ENCODE measurements around the gene RBM12. TPM values are rescaled to one million over a fixed set of nuclear protein-coding genes. Genes with fewer than 3 reads are reported as not detected.

The RBM12 gene
- total and polyA plus RNA-seq, 2 donors (not counting 3 experiments of a cell fraction or from before 2014, with no cell fraction given): 98.0 to 121 TPM

DNA sequence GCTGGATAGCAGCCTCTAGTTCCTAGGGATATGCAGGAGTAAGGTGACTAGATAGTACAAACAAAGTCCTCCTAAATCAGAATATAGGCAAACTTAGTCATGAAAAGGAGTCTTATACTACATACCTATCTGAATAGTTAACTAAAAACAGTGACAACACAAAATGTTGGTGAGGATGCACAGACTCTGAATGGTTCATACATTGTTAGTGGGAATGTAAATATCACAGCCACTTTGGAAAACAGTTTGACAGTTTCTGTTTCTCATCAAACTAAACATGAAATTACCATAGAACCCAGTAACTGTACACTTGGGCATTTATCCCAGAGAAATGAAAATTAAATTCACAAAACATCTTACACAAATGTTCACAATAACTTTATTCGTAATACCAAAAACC is 17.3 kb upstream of the RBM12 start:
- H3K9me1 ChIP-seq (replicated peaks; ENCODE audit: control insufficient read depth, extremely low read depth, insufficient read depth, low read length): no peaks in the 10 kb centered on the region
- ChIA-PET CTCF (interaction anchor here (0.5 to 0.9 kb wide), 2 partner anchors 8 to 1033 kb away, joined by 3 to 4 read pairs; no protein-coding TSS in a partner anchor), POLR2A (no interaction called here)
- intact Hi-C loops (cut with micrococcal nuclease) (no loop called here), dilution Hi-C loops (cut with MboI; ENCODE audit: extremely low pct_ligation_motif_present, low sequenced_read_pairs) (no loop called here)
- H3K4me2 ChIP-seq (ENCODE audit: insufficient read depth, low read length): no peak overlapping the region
- no peak overlapping the region for H3K27ac ChIP-seq (ENCODE audit: insufficient read depth, low read depth, low read length)
- no peaks in the 10 kb centered on the region for H3K27me3 ChIP-seq (ENCODE audit: control insufficient read depth in 2 of 2, insufficient read depth in 2 of 2, low read length in 2 of 2)
- no peaks in the 10 kb centered on the region for H3K9me3 ChIP-seq (replicated peaks; ENCODE audit: control insufficient read depth, insufficient read depth, low read length)
- H4K20me1 ChIP-seq (replicated peaks; ENCODE audit: control insufficient read depth, extremely low read depth, insufficient read depth, low read length): no peaks in the 10 kb centered on the region
- no peak overlapping the region for H3K9ac ChIP-seq (replicated peaks; ENCODE audit: extremely low read depth, insufficient read depth, low read length)
- no peak for FAIRE-seq
- TF ChIP-seq JUN (IDR thresholded peaks at IDR 0.05; ENCODE audit: borderline replicate concordance, insufficient read depth, insufficient read length, low read depth) (no peak), POLR2A (IDR thresholded peaks at IDR 0.05; ENCODE audit: low read depth, low read length) (no peak), EZH2 (IDR thresholded peaks at IDR 0.05; ENCODE audit: borderline replicate concordance, low read depth, low read length, severe bottlenecking) (no peak), FOS (IDR thresholded peaks at IDR 0.05; ENCODE audit: borderline replicate concordance, insufficient read depth, low read length) (no peak), GATA2 (IDR thresholded peaks at IDR 0.05; ENCODE audit: insufficient read depth, insufficient read length, low read depth, low read length) (no peak), MYC (IDR thresholded peaks at IDR 0.05; ENCODE audit: low read depth, low read length) (no peak), POLR2AphosphoS5 (IDR thresholded peaks at IDR 0.05; ENCODE audit: insufficient read depth, low read depth, low read length) (no peak)
- TF ChIP-seq, protein P1, sequence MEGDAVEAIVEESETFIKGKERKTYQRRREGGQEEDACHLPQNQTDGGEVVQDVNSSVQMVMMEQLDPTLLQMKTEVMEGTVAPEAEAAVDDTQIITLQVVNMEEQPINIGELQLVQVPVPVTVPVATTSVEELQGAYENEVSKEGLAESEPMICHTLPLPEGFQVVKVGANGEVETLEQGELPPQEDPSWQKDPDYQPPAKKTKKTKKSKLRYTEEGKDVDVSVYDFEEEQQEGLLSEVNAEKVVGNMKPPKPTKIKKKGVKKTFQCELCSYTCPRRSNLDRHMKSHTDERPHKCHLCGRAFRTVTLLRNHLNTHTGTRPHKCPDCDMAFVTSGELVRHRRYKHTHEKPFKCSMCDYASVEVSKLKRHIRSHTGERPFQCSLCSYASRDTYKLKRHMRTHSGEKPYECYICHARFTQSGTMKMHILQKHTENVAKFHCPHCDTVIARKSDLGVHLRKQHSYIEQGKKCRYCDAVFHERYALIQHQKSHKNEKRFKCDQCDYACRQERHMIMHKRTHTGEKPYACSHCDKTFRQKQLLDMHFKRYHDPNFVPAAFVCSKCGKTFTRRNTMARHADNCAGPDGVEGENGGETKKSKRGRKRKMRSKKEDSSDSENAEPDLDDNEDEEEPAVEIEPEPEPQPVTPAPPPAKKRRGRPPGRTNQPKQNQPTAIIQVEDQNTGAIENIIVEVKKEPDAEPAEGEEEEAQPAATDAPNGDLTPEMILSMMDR (IDR thresholded peaks at IDR 0.05; ENCODE audit: extremely low read depth in 1 of 2, insufficient read depth in 1 of 2, low read depth in 1 of 2, low read length in 2 of 2): no peak
- TF ChIP-seq, protein P2, sequence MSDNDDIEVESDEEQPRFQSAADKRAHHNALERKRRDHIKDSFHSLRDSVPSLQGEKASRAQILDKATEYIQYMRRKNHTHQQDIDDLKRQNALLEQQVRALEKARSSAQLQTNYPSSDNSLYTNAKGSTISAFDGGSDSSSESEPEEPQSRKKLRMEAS (IDR thresholded peaks at IDR 0.05; ENCODE audit: insufficient read depth, insufficient read length): no peak
- peaks cover 0 to 2% of the 10 kb centered on the region in 2 experiments for H3K36me3 ChIP-seq (ENCODE audit: control insufficient read depth in 2 of 2, extremely low read depth in 1 of 2, insufficient read depth in 2 of 2, low read length in 2 of 2)
- no peaks in the 10 kb centered on the region for H3K4me1 ChIP-seq (ENCODE audit: control insufficient read depth, extremely low read depth, insufficient read depth, low read length)
- H2AFZ ChIP-seq (ENCODE audit: low read depth, low read length): no peak overlapping the region
- DNase-seq (ENCODE audit: low read depth, low spot score): no peak
- H3K4me3 ChIP-seq (replicated peaks in 1 of 3; ENCODE audit: insufficient read depth in 1 of 3, low read depth in 1 of 3, low read length in 3 of 3): no peak overlapping the region
- H3K79me2 ChIP-seq (ENCODE audit: control insufficient read depth, insufficient read depth, low read length): no peaks in the 10 kb centered on the region
- no TSS peak for BruUV-seq (replicated peaks)

Data from endothelial cell of umbilical vein (primary cell).